AG09309 (cell line): ENCODE data around the gene UBE2K.
A peak's percentile ranks its signal among the peaks of the same experiment; 100 is the strongest.

Experiments used
- DNase-seq: peaks from one replicate; pipeline ENCODE4 v3.0.0-alpha.2; 2010; ENCODE audit warnings: low read depth
- H3K4me3 ChIP-seq: 2 replicates; pipeline ENCODE4 v1.5.1; 2011; ENCODE audit warnings: mild to moderate bottlenecking, low read depth, low read length, moderate library complexity; ENCODE audit not compliant: control insufficient read depth
- TF ChIP-seq, protein P1 (sequence below): IDR thresholded peaks from 2 replicates; pipeline ENCODE4 v1.5.1; 2011; ENCODE audit warnings: mild to moderate bottlenecking, low read depth, low read length, inconsistent platforms; ENCODE audit not compliant: insufficient read depth, control insufficient read depth; ENCODE audit errors: missing control alignments

The UBE2K gene

DNA sequence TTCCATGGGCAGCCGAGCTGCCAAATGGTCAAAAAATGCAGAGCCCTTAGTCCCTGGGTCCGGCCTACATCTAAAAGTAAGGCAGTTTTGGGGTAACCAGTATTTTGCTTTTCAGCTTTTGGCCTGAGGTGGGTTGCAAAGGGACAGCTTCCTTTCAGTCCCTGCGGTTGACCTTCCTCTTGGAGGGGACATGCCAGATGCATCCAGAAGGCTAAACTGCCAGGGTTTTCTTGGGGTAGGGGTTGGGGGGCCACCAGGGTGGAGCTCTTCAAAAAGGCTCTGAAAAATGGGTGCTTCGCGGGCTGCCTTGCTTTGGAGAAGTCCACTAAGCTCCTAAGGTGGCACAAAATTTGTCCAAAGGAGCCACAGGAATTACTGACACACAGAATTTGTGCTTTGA lies 120.7 kb downstream of the UBE2K start:
- TF ChIP-seq, protein P1, sequence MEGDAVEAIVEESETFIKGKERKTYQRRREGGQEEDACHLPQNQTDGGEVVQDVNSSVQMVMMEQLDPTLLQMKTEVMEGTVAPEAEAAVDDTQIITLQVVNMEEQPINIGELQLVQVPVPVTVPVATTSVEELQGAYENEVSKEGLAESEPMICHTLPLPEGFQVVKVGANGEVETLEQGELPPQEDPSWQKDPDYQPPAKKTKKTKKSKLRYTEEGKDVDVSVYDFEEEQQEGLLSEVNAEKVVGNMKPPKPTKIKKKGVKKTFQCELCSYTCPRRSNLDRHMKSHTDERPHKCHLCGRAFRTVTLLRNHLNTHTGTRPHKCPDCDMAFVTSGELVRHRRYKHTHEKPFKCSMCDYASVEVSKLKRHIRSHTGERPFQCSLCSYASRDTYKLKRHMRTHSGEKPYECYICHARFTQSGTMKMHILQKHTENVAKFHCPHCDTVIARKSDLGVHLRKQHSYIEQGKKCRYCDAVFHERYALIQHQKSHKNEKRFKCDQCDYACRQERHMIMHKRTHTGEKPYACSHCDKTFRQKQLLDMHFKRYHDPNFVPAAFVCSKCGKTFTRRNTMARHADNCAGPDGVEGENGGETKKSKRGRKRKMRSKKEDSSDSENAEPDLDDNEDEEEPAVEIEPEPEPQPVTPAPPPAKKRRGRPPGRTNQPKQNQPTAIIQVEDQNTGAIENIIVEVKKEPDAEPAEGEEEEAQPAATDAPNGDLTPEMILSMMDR, result no peak
- H3K4me3 ChIP-seq, result no peak overlapping the region
- no peak for DNase-seq

- DNase-seq, result no peak
- H3K4me3 ChIP-seq, result no peak overlapping the region
- TF ChIP-seq, protein P1, result no peak
Observed at GRCh38 chr4:39820186-39820585, 122.2 kb downstream of the UBE2K start.

GRCh38 chr4:39821951-39822350 lies 124.0 kb downstream of the UBE2K start:
- H3K4me3 ChIP-seq, result no peak overlapping the region
- DNase-seq, result no peak
- TF ChIP-seq, protein P1, result no peak

- DNase-seq, result no peak
- H3K4me3 ChIP-seq, result no peak overlapping the region
- TF ChIP-seq, protein P1, result no peak
Observed at GRCh38 chr4:39822662-39823061, 124.7 kb downstream of the UBE2K start.

GRCh38 chr4:39823191-39823590 lies 125.3 kb downstream of the UBE2K start:
- TF ChIP-seq, protein P1, result no peak
- H3K4me3 ChIP-seq, result no peak overlapping the region
- peak; percentile 38 for DNase-seq

GRCh38 chr4:39825090-39825489 lies 127.2 kb downstream of the UBE2K start:
- H3K4me3 ChIP-seq, result no peak overlapping the region
- no peak for DNase-seq
- TF ChIP-seq, protein P1, result no peak

DNA sequence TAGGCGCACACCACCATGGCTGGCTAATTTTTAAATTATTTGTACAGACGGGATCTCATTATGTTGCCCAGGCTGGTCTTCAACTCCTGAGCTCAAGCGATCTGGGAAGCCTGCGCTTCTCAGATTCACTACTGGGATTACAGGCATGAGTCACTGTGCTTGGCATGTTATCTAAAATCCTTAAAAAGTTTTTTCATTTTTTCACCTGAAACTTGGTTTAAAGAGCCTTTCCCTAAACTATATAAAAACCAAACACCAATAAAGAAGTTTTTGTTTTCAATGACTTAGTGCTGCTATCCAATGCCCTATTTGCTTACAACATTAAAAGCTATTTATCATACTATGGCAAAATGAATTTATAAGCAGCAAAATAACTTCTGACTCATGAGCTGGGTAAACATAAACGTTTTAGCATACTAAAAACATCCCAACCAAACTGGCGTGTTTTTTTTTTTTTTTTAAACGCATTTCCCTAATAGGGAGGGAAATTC lies 127.8 kb downstream of the UBE2K start:
- TF ChIP-seq, protein P1, result no peak
- no peak overlapping the region for H3K4me3 ChIP-seq
- DNase-seq, result no peak
